AG10803 (cell line): ENCODE data around the gene XPNPEP2.

Experiments
- DNase-seq: peaks from one replicate; pipeline ENCODE4 v3.0.0; 2010; ENCODE audit warnings: low read depth
- H3K4me3 ChIP-seq: 2 replicates; pipeline ENCODE4 v1.5.1; 2011; ENCODE audit warnings: mild to moderate bottlenecking, low read length, control low read depth
- TF ChIP-seq, protein P1 (sequence below): conservative IDR thresholded peaks from 2 replicates; pipeline ENCODE4 v1.5.1; 2011; ENCODE audit warnings: mild to moderate bottlenecking, low read length, control low read depth, inconsistent platforms

Gene XPNPEP2

DNA sequence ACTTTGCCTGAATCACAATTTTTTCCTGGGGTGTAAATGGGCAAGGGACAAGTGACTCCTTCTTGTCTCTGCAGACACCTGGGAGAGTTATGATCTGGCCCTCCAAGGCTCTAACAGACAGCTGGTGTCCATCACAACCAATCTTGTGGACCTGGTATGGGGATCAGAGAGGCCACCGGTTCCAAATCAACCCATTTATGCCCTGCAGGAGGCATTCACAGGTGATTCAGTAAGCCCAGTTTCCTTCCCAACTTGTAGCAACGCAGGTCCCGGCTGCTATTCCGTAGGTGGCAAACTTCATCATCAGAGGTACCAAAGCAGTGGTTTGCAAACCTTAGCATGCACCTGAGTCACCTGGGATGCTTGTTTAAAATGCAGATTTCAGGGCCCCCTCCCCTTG lies 8.8 kb downstream of the XPNPEP2 start:
- DNase-seq, result no peak
- TF ChIP-seq, protein P1, sequence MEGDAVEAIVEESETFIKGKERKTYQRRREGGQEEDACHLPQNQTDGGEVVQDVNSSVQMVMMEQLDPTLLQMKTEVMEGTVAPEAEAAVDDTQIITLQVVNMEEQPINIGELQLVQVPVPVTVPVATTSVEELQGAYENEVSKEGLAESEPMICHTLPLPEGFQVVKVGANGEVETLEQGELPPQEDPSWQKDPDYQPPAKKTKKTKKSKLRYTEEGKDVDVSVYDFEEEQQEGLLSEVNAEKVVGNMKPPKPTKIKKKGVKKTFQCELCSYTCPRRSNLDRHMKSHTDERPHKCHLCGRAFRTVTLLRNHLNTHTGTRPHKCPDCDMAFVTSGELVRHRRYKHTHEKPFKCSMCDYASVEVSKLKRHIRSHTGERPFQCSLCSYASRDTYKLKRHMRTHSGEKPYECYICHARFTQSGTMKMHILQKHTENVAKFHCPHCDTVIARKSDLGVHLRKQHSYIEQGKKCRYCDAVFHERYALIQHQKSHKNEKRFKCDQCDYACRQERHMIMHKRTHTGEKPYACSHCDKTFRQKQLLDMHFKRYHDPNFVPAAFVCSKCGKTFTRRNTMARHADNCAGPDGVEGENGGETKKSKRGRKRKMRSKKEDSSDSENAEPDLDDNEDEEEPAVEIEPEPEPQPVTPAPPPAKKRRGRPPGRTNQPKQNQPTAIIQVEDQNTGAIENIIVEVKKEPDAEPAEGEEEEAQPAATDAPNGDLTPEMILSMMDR, result no peak
- no peak overlapping the region for H3K4me3 ChIP-seq

DNA sequence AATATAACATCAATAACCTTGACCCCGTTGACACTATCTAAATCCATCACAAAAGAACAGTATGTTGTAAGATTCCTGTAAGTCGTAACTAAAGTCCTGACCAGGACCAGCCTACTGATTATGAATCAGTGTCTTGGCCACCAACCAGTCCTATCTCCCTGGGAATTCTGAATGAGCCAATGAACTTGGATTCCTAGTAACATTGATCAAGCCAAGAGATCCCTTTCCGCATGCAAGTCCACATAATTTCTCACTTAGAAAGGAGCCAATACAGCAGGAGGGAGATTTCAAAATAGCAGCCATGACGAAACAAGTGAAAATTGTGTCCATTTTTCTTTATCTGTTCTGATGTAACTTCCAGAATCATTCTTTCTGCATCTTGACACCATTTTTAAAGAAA lies 9.5 kb downstream of the XPNPEP2 start:
- no peak overlapping the region for H3K4me3 ChIP-seq
- DNase-seq, result peak; percentile 93
- TF ChIP-seq, protein P1, result no peak

DNA sequence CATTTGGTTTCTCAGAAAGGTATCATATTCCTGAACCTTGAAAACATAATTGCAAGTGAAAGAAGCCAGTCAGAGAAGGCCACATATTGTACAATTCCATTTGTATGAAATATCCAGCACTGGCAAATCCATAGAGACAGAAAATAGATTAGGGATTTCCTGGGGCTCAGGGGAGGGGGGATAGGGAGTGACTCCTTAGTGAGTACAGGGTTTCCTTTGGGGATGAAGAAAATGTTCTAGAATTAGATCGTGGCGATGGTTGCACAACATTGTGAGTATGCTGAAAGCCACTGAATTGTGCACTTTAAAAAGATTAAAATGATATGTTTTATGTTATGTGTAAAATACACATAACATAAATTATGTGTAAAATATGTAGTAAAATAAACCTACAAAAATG lies 10.3 kb downstream of the XPNPEP2 start:
- H3K4me3 ChIP-seq, result no peak overlapping the region
- TF ChIP-seq, protein P1, result no peak
- DNase-seq, result no peak

DNA sequence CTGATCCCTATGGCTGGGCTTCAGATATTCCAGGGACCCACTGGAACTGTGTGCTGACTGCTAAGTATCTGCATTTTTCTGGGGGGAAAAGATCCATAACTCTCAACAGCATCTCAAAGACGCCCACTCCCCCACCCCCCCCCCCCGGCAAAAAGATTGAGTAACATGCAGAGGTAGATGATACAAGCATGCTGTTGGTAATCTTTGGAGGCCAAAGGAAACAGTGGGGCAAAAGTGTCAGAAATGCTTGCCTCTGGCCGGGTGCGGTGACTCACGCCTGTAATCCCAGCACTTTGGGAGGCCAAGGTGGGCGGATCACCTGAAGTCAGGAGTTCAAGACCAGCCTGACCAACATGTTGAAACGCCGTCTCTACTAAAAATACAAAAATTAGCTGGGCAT lies 12.2 kb downstream of the XPNPEP2 start:
- no peak overlapping the region for H3K4me3 ChIP-seq
- TF ChIP-seq, protein P1, result no peak
- no peak for DNase-seq

DNA sequence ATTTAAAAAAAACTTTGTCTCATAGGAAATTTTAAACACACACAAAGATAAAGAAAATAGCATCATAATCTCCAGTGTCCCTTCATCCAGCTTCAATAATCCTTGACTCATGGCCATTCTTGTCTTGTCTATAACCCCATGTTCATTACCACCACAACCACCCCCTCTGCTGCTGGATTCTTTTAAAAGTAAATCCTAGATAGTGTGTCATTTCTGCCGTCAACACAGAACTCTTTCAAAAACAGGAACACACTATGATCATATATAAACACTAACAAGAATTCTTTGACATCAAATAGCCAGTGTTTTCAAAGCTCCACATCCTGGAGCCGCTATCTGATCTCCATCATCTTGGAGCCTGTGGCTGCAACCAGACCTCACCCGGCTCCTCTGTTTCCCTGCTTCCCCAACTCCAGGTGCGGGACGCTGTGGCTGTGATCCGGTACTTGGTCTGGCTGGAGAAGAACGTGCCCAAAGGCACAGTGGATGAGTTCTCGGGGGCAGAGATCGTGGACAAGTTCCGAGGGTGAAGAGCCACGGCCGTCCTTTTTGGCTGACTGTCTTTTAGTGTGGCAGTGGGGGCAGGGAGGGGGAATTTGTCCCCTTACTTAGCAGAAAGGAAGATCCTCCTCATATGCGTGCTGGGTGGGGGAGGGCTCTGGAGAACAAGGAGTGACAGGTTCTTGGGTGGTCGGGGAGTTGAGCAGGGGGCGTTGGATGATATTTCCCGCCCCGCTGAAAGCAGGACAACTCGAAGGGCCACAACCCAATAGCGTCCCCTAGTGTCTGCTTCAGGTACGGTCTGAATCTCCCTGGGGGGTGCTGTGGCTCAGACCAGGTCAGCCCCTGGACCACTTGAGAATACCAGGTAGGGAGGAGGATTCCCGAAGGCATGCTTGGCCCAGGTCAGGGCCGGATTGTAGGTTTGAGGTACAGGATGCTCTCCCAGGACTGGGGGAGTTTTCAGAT lies 15.6 kb downstream of the XPNPEP2 start:
- no peak overlapping the region for H3K4me3 ChIP-seq
- TF ChIP-seq, protein P1, result peak; percentile 13; the same call in 1 of the 2 replicates
- no peak for DNase-seq

DNA sequence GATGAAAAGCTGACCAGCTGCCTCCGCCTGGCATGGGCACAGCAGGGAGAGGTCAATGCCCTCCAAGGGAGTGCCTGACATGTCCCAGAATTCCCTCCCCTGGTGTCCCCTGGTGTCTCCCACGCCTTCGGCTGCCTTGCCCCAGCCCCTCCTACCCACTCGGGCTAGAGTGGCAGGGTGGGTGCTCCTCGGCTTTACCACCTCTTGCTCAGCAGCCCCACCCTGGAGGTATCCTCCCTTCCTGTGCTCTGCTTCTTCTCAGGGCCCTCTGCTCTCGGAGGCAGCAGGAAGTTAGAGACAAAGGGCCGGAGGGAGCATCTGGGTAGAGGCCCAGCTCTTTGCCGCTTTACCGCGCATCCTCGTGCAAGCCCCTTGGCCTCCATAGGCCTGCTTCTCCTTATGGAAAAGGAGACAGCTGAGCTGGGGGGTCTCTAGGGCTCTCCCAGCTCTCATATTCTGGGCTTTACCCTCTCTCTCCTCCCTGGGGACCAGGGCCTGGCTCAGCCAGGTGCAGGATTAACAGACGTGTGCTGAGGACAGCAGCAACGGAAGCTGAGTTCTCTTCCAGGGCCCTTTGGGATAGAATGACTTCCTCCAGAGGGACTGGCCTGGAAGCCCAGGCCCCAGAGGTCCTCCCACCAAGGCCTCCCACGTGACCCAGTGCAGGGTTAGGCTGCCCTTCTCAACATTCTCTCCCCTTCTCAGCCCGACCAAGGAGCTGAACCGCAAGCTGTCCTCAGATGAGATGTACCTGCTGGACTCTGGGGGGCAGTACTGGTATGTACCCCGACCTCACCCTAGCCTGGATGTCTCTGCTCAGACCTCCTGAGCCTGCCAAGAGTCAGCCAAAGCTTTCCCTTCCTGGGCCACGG lies 17.2 kb downstream of the XPNPEP2 start:
- no peak for DNase-seq
- no peak overlapping the region for H3K4me3 ChIP-seq
- TF ChIP-seq, protein P1, result no peak
